Measurements from ENCODE around the gene BCAS3.

BCAS3 gene

DNA sequence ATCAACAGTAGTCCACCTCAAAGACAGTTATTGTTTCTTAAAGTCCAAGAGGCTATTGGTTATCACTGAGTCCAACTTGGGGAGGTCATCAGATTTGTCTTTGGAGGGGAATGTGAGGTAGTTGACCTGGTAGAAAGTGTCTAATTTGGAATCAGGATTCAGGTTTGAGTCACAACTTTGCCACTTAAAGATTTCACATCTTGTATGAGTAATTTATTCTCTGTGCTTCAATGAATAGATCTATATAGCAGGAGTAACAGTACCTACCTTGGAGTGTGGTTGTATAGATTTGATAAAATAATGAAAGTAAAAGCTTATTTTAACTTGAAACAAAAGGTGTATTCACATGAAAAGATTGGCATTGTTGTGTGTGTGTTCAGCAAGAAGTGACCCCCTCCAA is 602.7 kb downstream of the BCAS3 start:
- DNase-seq, result no peak

DNA sequence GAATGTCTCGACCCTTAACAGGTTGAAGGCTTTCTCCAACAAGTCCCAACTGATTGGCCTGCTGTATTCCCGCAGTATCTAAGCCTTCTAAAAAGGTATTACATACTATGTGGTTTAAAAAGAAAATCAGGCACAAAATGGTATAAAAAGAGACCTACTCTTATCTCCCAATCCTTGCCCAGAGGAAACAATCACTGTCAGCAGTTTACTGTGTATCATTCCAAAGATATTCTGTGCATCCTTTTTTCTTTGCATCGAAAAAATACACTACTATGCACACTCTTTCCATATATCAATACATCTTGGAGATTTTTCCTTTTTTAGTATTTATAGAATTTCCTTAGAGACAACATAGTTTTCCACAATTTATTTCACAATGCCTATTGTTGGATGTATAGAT is 603.2 kb downstream of the BCAS3 start:
- DNase-seq, result no peak

DNA sequence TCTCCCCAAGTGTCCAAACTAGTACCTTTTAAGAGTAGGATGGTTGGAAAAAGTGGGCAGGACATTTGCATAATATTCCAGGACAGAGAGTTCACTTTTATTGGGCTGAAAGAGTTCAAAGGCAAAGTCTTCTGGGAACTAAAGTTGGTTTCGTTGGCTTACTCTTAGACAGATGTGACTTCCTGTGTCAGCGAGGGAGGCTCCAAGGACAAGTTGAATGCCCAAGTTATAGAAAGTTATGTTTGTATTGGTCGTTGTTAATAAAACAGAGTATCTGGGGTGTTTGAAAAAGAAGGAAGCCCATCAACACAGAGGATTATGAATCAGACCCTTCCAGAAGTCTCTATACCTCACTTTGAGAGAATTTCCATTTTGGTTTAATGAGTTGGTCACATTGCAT is 604.7 kb downstream of the BCAS3 start:
- DNase-seq, result no peak

DNA sequence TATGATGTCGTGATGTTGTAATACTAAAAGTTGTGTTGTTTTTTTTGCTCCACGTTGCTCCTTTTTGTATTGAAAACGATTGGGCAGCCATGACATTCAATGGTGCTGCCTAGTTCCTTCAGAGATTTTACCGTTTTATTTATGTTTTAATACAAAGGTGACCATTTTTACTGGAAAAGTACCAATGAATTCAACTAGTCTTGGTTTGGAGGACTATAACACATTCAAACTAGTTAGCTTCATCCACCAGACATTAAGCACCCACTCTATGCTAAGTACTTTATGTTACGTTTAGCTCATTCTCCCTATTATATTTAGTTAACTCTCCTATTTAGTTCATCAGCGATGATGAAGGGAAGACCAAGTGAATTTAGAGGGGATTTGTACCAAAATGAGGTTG is 605.4 kb downstream of the BCAS3 start:
- no peak for DNase-seq

DNA sequence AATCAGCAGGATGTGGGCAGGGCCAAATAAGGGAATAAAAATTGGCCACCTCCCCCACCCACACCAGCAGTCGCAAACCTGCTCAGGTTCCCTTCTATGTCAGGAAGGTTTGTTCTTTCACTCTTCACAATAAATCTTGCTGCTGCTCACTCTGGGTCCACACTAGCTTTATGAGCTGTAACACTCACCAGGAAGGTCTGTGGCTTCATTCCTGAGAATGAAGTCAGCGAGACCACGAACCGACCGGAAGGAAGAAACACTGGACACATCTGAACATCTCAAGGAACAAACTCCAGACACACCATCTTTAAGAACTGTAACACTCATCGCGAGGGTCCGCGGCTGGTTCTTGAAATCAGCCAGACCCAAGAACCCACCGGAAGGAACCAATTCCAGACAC is 606.5 kb downstream of the BCAS3 start:
- no peak for DNase-seq

DNA sequence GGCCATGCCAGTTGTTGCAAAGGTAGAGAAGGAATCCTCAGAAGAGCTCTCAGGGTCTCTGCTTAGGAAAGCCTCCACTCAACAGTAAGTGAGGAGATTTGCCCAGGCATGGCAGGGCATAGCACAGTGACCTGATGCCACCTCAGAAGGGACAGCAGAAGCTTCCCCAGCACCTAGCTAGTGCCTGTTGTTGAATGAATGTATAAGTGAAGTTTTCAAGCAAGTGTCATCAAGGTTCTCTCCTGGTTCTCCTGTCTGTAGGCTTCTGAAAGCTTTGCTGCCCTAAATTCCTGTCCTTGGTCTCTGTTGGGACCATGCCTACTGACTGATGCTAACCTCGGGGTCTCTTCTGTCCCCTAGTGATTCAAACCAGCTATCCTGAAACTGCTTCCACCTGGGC is 607.1 kb downstream of the BCAS3 start:
- no peak for DNase-seq

DNA sequence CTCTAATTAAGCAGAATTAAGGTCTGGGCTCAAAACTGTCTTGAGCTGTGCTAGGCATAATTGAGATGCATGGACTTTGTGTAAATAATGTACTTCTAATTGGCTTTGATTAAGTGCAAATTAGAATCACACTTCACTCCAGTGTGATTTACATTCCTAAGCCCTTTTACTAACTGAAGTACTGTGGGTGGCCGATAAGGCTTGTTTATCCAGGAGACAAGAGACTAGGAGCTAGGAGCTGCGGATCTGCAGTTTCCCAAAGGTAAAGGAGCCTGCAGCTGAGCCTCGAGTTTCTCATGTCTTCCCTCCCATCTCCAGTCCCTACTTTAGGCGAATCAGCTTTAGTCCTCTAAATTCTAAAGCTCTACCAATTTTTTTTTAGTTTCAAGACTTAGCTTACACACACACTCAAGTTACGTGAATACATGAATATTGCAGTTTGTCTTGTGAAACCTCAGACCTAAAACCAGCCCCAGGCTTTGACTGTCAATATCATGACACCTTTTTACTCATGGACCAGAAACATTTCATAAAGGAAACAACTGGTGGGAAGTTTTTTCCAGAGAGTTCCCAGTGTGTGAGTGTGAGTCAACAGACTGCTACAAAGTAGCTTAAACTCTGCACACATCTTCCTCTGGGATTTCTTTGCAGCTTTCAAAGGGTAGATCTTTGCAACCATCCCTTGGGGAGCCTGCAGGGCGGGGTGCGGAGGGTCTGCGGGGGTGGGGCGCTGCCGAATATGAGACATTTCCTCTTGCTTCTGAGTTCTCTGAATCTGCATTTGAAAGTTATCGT is 608.1 kb downstream of the BCAS3 start:
- peak; percentile 15 for DNase-seq

DNA sequence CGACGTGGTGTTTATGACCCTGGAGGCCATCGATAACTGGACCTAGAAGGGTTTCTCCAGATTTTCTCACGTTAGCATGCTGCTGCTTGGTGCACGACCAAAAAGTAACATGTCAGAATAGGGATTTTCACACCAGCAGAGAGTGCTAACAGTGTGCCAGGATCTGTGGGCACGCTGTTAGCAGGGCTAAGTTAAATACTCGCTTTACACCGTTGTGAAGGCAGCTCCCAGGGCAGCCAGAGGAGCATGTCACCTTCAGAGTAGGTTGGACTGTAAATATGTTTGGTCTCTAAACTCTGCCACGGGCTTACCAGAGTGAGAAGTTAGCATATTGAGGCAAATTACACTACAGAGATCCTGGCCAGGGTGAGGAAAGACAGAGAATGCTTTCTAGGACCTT is 608.8 kb downstream of the BCAS3 start:
- no peak for DNase-seq

DNA sequence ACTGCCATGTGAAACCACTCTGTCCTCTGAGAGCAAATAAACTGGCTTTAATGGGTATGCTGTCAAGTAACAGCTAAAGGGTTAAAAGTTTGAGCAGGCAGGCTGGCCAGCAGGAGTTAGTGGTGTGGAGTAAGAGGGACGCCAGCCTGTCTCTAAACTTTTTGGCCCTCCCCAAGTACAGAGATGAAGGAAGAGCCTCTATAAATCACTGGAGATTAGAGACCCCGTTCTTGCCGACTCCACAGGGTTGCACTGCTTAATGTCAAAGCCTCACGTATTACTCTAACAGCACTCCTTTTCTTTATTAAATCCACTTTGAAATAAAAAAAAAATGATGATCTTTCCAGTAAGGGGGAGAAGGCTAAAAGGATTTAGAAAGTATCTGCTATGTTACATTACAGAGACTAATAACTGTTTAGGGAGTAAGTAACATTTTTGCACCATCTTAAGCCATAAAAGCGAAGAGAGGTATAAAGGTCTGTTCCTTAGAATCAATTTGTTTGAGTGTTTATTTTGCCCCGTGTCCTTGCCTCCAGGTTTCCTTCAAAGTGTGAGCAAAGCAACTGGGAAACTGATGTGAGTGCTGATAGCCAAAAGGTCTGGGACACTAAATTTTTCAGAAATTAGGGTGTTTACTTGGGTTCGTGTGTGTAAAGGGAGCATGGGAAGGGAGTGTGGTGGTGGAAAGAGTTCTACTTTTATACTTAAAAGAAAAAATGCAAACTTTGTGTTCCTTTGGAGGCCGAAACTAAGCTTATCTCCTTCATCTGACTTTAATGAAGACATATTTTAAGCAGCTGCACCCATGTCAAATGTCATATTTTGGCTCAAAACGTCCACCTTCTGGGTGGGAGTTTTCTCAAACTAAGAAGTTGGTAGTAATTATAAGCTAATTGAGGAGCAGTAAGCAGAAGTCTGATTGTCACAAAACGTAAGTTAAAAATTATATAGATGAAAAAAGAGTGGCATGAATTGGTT is 612.0 kb downstream of the BCAS3 start:
- DNase-seq, result no peak

DNA sequence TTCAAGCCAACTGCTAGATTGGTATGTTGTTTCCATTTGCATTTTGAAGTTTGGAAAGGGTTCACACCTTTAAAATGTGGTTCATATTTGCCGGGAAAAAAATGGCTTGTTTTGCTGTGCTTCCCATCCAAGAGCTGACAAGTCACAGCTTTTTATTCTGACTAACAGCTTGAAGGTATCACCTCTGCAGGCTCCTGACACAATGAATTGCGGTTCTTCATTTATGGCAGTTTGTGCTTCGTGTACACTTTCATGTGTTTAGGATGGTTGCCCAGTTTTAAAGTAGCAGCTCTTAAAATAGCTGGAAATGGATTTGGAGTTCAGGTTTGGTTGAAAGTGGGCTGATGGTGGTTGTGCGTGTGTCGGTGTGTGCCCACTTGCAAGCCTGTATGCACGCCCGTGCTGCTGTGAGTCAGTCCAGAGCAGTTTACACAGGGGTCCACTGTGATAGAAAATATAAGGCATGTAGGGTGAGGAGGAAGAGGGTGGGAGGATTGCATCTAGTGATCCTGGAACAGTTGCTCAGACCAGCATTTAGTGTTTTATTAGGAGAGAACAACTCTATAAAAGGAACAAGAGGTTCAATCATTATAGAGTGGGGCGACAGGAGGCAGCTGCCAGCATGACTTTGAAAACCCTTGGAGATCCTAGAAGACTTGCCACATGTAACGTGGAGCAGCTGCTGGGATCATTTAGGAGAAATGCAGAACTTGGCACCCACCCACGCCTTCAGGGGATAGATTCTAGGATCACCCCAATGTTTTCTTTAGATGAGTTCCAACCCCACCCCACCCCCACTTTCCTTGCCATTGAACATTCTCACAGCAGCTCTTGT is 614.0 kb downstream of the BCAS3 start:
- DNase-seq, result no peak

DNA sequence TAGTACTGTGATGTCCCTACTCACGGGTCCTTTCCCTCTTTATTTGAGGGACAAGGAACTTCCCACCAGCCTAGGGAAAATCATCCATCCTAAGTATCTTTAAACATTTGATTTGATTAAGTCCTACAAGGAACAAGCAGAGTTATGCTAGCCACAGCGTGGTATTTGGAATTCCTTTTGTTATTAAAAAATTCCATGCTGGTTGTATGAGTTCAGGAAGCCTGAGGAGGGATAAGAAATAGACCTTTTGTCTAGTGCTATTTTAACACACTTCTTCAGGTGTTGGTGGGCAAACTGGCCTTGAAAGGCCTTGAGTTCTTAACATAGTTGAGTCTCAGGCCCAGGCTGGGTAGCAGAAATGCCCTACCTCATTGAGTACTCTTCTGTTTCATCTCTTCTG is 616.6 kb downstream of the BCAS3 start:
- DNase-seq, result no peak

DNA sequence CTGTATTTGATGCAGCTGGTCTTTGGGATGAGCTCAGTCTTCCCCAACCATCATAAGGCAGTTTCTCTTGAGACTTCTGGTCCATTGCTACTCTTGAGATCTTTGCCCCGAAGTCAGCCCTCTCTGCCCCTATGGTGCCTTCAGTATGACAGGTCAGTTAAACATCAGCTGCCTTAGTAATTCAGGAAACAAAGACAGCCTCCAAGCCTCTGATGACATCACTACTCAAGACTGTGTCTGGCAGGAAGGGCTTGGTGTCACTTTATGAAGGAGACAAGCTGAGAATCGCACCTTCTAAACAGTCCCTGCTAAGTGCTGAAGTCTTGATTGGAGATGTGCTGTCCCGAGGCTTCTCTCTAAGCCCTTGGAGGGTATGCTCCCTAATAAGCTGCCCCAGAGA is 617.1 kb downstream of the BCAS3 start:
- no peak for DNase-seq

DNA sequence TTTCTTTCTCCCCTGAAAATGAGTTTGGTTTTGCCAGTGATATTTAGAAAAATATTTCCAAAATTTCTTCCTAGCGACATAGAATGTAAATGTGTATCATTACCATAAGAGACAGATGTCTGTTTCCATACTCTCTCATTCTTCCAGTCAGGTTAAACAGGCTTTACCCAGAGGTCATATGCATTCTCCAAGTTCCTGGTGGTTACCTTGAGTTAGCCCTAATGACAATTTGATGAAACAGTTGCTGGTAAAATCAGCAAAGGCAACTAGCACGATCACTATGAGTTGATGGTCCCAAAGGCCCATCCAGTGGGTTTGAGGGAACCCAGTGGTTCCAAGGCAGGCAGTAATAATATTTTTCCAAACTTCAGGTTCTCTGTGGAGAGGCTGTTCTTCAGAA is 618.4 kb downstream of the BCAS3 start:
- no peak for DNase-seq

DNA sequence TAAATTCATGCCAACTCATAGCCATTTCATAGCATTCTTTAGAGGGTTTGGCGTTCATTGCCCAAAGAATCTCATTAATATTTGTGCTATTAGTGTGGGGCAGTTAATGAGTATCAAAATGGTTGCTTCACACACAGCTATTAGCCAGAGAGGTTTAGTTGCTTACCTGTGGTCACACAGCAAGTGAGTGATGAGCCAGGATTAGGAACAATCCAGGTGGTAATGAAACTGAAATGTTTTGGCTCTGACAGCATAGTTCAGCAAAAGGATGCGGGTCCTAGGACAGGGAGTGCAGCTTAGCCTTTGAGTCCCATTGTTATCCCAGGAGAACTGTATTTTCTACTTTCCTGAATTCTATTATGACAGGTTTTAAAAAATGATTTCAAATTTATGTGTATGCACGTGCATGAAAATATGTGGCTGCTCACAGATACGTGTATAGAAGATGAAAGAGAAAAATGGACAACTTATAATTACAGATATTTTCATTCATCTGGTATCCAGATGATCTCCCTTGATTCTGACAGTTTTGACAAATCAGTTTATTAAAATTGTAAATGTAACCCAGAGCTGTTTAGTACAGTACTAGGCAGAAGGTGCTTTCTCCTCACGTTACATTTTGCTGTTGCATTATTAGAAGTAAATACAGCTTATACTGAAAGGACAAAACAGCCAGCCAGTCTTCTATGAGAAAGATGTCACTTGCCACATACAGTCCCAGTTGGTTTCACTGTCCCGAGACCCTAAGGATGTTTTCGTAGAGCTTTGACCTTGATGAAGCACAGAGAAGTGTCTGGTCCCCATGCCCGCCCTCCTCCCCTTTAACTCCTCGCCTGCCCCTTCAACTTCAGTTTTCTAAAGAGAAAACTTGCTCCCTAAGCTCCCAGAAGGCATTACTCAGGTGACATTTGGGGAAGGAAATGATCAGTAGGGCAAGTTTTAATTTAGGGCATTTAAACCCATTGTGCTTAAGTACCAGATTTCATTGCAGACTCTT is 622.2 kb downstream of the BCAS3 start:
- DNase-seq, result no peak

DNA sequence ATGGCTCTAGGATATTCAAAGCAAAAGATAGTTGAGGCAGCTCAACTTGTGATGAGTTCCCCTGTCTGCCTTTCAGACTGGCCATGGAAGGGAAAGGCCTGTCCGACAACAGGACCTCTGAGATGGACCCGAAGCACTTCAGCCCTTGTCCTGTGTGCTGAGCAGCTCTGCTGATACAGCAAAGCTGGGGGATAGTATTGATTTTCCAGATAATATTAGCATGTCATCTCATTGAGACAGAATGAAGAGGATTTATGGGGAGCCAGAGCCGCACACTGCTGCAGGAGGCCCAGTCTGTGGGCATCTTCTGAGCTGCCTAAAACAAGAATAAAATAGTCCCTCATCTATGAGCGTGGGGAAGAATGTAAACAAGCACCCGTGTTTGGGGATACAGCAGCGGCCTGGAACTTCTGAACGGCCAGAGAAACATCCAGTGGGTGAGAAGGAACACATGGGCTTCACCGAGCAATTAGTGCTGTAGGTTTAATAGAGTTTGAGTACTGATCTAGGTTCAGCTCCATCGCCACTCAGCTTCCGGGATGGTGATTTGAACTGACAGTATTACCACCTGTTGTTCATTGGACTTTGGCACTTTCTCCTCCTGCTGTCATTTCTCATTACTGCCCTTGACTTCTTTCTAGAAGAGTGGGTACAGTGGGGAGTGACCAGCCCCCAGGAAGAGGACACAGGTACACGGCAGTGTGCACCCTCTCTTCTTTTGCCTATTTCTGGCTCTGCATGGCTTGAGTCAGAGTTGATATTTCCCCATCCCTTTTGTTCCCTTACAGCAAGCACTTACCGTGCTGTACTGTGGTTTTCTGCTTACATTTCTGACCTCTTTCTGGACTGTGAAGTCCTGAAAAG is 625.5 kb downstream of the BCAS3 start:
- no peak for DNase-seq

DNA sequence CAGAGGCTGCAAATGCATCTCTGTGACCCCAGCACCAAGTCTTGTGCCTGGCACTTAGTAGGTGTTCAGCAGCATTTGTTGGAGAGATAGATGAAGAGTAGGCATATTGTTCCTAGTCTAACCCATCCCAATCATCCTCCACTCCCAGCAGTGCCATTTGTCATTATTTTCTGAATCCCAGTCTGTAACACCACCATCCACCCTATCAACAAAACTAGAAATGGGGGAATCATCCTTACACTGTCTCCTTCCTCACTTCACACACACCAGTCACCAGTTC is 626.1 kb downstream of the BCAS3 start:
- no peak for DNase-seq

DNA sequence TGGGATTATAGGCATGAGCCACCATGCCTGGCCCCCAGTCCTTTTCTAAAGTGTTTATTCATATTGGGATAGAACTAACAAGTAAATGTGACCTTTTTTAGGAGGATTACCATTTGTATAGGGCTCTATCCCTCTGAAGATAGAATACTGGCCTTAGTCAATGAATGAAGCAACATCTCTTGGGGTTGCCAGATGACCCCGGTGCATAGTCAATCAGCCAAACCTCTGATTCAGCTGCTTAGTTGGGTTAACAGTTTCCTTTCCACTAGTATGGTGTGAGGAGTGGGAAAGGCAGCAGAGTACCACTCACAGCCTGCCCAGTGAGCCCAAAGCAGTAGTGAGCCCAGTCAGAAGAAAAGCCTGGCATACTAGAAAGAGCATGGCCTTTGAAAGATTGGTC is 627.4 kb downstream of the BCAS3 start:
- no peak for DNase-seq

DNA sequence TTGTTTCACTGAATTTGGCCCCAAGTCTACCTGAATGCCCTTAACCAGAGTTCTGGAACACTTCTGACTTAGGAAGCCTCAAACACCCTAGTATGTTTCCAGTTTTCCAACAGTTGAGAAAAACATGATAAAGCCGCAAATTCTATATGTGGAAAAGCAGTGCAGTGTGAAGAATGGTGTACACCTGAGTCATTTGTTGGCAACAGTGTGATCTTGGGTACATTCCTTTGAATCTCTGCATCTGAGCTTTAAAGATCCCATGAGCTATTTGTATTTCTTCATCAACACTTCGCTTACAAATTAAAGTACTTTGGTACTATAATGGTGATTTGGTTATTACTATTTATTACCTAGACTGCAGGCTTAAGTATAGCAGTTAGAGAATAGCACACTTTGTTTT is 628.4 kb downstream of the BCAS3 start:
- no peak for DNase-seq

DNA sequence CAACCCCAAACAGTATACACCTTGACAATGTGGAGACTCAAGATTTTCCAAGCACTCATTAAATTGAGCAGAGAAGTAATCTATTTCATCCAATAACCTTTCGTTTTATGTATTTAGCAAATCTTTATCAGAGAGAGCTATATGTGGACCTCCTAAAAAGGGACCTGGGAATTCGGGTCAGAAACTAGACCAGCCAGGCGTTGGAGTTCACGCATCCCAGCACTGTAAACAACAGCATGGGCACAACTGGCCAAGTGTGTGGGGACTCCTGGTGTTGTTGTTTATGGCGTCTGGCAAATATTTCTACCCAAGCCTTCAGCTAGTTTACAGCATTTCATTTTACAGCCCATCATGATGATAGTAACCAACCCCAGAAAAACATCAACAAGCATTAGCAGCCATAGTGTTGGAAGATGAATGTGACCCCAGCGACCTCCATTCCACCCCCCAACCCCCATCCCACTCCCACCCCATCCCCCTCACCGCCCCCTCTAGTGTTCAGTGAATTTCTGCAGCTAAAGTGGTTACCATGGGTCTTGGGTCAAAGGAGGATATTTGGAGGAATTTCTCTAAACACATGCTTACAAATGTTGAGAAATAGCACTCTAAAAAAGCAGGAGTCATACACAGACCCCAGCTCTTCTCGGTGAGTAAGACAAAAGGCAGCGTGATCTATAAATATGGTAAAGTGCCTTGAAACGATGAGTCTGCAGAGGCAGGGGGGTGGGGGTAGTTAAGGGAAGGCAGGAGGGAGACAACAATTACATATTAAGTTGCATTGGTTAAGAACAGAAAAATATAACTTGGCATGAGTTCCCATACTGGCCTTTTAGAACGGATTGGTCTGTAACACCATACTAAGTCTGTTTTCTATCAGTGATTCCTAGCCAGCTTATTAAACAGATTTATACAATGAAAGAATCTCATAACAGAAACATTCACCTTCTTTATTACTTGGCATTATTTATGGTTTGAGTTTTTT is 630.5 kb downstream of the BCAS3 start:
- DNase-seq, result no peak
